Activated CD4-positive, alpha-beta T cell treated with anti-CD3 and anti-CD28 coated beads, Interleukin-2, Interleukin-4, amounts not matched to agents 100 ng/mL and 50 ng/mL, durations not matched to agents 16 hours and 8 hours (primary cell): ENCODE measurements around the gene CMTR1.
"Not testable (repeated sequence)": the region's sequence is repeated elsewhere in the genome, so short reads cannot be mapped to it uniquely, and the experiment has no call there.

Experiments used
- DNase-seq: peaks from one replicate; pipeline ENCODE4 v3.0.0-alpha.2; 2020; ENCODE audit warnings: low spot score

Gene CMTR1

GRCh38 chr6:37435816-37436215 lies 2.8 kb downstream of the CMTR1 start:
- no peak for DNase-seq

- no peak for DNase-seq
Measured at GRCh38 chr6:37438930-37439329, 5.9 kb downstream of the CMTR1 start.

- no peak for DNase-seq
Measured at GRCh38 chr6:37441651-37442050, 8.6 kb downstream of the CMTR1 start.

GRCh38 chr6:37442416-37443215 lies 9.6 kb downstream of the CMTR1 start:
- DNase-seq = no peak

GRCh38 chr6:37443216-37443542 lies 10.2 kb downstream of the CMTR1 start:
- DNase-seq = not testable (repeated sequence)

GRCh38 chr6:37449984-37450383 lies 17.0 kb downstream of the CMTR1 start:
- no peak for DNase-seq

- DNase-seq = no peak
Measured at GRCh38 chr6:37451441-37452193, 18.6 kb downstream of the CMTR1 start.

GRCh38 chr6:37452522-37452921 lies 19.5 kb downstream of the CMTR1 start:
- DNase-seq = no peak

GRCh38 chr6:37454420-37455140 lies 21.6 kb downstream of the CMTR1 start:
- DNase-seq = no peak

- no peak for DNase-seq
Measured at GRCh38 chr6:37456126-37456525, 23.1 kb downstream of the CMTR1 start.

GRCh38 chr6:37456816-37457560 lies 24.0 kb downstream of the CMTR1 start:
- DNase-seq = no peak

- no peak for DNase-seq
Measured at GRCh38 chr6:37459981-37460800, 27.2 kb downstream of the CMTR1 start.

- DNase-seq = no peak
Measured at GRCh38 chr6:37460805-37461204, 27.8 kb downstream of the CMTR1 start.

- DNase-seq = no peak
Measured at GRCh38 chr6:37463110-37463509, 30.1 kb downstream of the CMTR1 start.

GRCh38 chr6:37467718-37468117 lies 34.7 kb downstream of the CMTR1 start:
- DNase-seq = no peak

GRCh38 chr6:37473364-37474095 lies 40.5 kb downstream of the CMTR1 start:
- no peak for DNase-seq

GRCh38 chr6:37474316-37474715 lies 41.3 kb downstream of the CMTR1 start:
- no peak for DNase-seq

GRCh38 chr6:37477191-37477590 lies 44.2 kb downstream of the CMTR1 start:
- DNase-seq = no peak

- no peak for DNase-seq
Measured at GRCh38 chr6:37477656-37478435, 44.8 kb downstream of the CMTR1 start.

- no peak for DNase-seq
Measured at GRCh38 chr6:37478827-37479226, 45.8 kb downstream of the CMTR1 start.
